Loucy (cell line): ENCODE data around the gene DDI1.

Source experiments
- CTCF ChIP-seq: fragments of 200-600 bp; sonication (generic); conservative IDR thresholded peaks from 2 replicates; pipeline ENCODE4 v1.5.1; 2014; ENCODE audit warnings: mild to moderate bottlenecking, antibody characterized with exemption, low read length
- EZH2phosphoT487 ChIP-seq: fragments of 200-600 bp; IDR thresholded peaks from 2 replicates; pipeline ENCODE4 v1.6.1; 2018; ENCODE audit warnings: antibody characterized with exemption, mild to moderate bottlenecking, moderate library complexity, borderline replicate concordance

- no peak for TF ChIP-seq CTCF
- TF ChIP-seq EZH2phosphoT487, result no peak
Measured at GRCh38 chr11:104003491-104003890, 32.9 kb upstream of the DDI1 start.
